HG02840 (cell line): ENCODE data around the gene MR1.

Experiments used
- ATAC-seq: cut with Tn5 transposase; IDR thresholded peaks from one replicate; pipeline ENCODE4 v1.9.1; 2021; ENCODE audit warnings: mild to moderate bottlenecking, moderate library complexity, moderate number of reproducible peaks; ENCODE audit not compliant: unreplicated experiment, low FRiP score

Gene MR1

GRCh38 chr1:181061891-181062835 is 28.4 kb downstream of the MR1 start:
- ATAC-seq, result peak; percentile 81

GRCh38 chr1:181062836-181063428 is 29.1 kb downstream of the MR1 start:
- peak; percentile 57 for ATAC-seq

GRCh38 chr1:181064011-181064623 is 30.3 kb downstream of the MR1 start:
- no peak for ATAC-seq

GRCh38 chr1:181064702-181065101 is 30.9 kb downstream of the MR1 start:
- ATAC-seq, result no peak

GRCh38 chr1:181073638-181074037 is 39.9 kb downstream of the MR1 start:
- ATAC-seq, result no peak

- ATAC-seq, result no peak
Measured at GRCh38 chr1:181075766-181076350, 42.1 kb downstream of the MR1 start.

- no peak for ATAC-seq
Measured at GRCh38 chr1:181076852-181077251, 43.1 kb downstream of the MR1 start.

GRCh38 chr1:181077576-181078242 is 43.9 kb downstream of the MR1 start:
- no peak for ATAC-seq

- ATAC-seq, result no peak
Measured at GRCh38 chr1:181079382-181079781, 45.6 kb downstream of the MR1 start.

GRCh38 chr1:181079920-181080319 is 46.1 kb downstream of the MR1 start:
- ATAC-seq, result no peak

GRCh38 chr1:181080556-181080955 is 46.8 kb downstream of the MR1 start:
- no peak for ATAC-seq

- ATAC-seq, result no peak
Measured at GRCh38 chr1:181081395-181081794, 47.6 kb downstream of the MR1 start.

GRCh38 chr1:181083842-181084605 is 50.2 kb downstream of the MR1 start:
- no peak for ATAC-seq

- no peak for ATAC-seq
Measured at GRCh38 chr1:181084606-181084969, 50.8 kb downstream of the MR1 start.

GRCh38 chr1:181086091-181086490 is 52.3 kb downstream of the MR1 start:
- no peak for ATAC-seq

- ATAC-seq, result no peak
Measured at GRCh38 chr1:181086926-181087325, 53.1 kb downstream of the MR1 start.

- no peak for ATAC-seq
Measured at GRCh38 chr1:181087400-181087901, 53.7 kb downstream of the MR1 start.

GRCh38 chr1:181088079-181089016 is 54.6 kb downstream of the MR1 start, which contains the start of gene IER5:
TSS of gene IER5 (plus strand) at chr1:181088700. CDS start at chr1:181088903, 203 bp downstream.
- peak; percentile 73 for ATAC-seq
